Keratinocyte (primary cell): Measurements from ENCODE around the gene PPP1R3F. TPM values are rescaled to one million over a fixed set of nuclear protein-coding genes. Genes with fewer than 3 reads are reported as not detected.

Experiments
- DNase-seq: peaks from one replicate; pipeline ENCODE4 v3.0.0-alpha.2; 2011; ENCODE audit warnings: low read depth, missing footprints, low spot score
- FAIRE-seq: peaks from 2 replicates; lab custom pipeline; 2011; peaks lifted over from hg19 to GRCh38; lab: Jason Lieb, UNC
- H2AFZ ChIP-seq: 2 replicates; pipeline ENCODE4 v1.6.0; 2012; ENCODE audit warnings: low read length, control low read depth, inconsistent platforms; ENCODE audit not compliant: control insufficient read depth
- H3K27ac ChIP-seq: 2 replicates; pipeline ENCODE4 v1.5.1; 2011; ENCODE audit warnings: low read length; ENCODE audit not compliant: control insufficient read depth, insufficient read depth
- H3K27me3 ChIP-seq: 3 replicates; pipeline ENCODE4 v1.6.0; 2011; ENCODE audit warnings: low read length; ENCODE audit not compliant: control insufficient read depth, insufficient read depth; ENCODE audit errors: extremely low read depth
- H3K36me3 ChIP-seq, 2 experiments: 2 replicates in 1 of 2; 3 replicates in 1 of 2; pipeline ENCODE4 v1.5.1; 2011; ENCODE audit warnings: low read length in 2 of 2, mild to moderate bottlenecking in 1 of 2; ENCODE audit not compliant: control insufficient read depth in 2 of 2, insufficient read depth in 2 of 2; ENCODE audit errors: extremely low read depth in 1 of 2
- H3K4me1 ChIP-seq: 3 replicates; pipeline ENCODE4 v1.5.1; 2011; ENCODE audit warnings: low read length; ENCODE audit not compliant: control insufficient read depth, insufficient read depth; ENCODE audit errors: extremely low read depth
- H3K4me2 ChIP-seq: 3 replicates; pipeline ENCODE4 v1.6.0; 2011; ENCODE audit warnings: low read depth, low read length; ENCODE audit not compliant: control insufficient read depth, insufficient read depth; ENCODE audit errors: extremely low read depth
- H3K4me3 ChIP-seq, 3 experiments: fragments of 200-600 bp in 1 of 3; sonication (generic) in 1 of 3; 2 replicates in 2 of 3; 3 replicates in 1 of 3; pipeline ENCODE4 v1.5.1; 2011 to 2016; ENCODE audit warnings: low read length in 3 of 3, mild to moderate bottlenecking in 3 of 3, control low read depth in 2 of 3, inconsistent platforms in 1 of 3, low read depth in 1 of 3, mixed read lengths in 1 of 3, mixed run types in 1 of 3, moderate library complexity in 1 of 3; ENCODE audit not compliant: control insufficient read depth in 2 of 3, insufficient read depth in 2 of 3; ENCODE audit errors: extremely low read depth in 1 of 3
- H3K79me2 ChIP-seq: 2 replicates; pipeline ENCODE4 v1.6.0; 2012; ENCODE audit warnings: low read length; ENCODE audit not compliant: control insufficient read depth, insufficient read depth
- H3K9ac ChIP-seq: 3 replicates; pipeline ENCODE4 v1.6.0; 2011; ENCODE audit warnings: low read length; ENCODE audit not compliant: control insufficient read depth, insufficient read depth; ENCODE audit errors: extremely low read depth
- H3K9me1 ChIP-seq: 3 replicates; pipeline ENCODE4 v1.6.0; 2011; ENCODE audit warnings: low read length; ENCODE audit not compliant: control insufficient read depth, insufficient read depth; ENCODE audit errors: extremely low read depth
- H3K9me3 ChIP-seq: 2 replicates; pipeline ENCODE4 v1.5.1; 2012; ENCODE audit warnings: low read depth, low read length; ENCODE audit not compliant: control insufficient read depth
- H4K20me1 ChIP-seq: 3 replicates; pipeline ENCODE4 v1.6.0; 2011; ENCODE audit warnings: low read length; ENCODE audit not compliant: control insufficient read depth, insufficient read depth; ENCODE audit errors: extremely low read depth
- EZH2 ChIP-seq: IDR thresholded peaks from one replicate; pipeline ENCODE4 v1.6.1; 2012; ENCODE audit warnings: inconsistent platforms, mild to moderate bottlenecking, low read length, moderate library complexity
- dilution Hi-C: fragments of 300-500 bp; cut with MboI; formaldehyde crosslinking; loops from one replicate; pipeline ENCODE4 v1.7.0; 2020; ENCODE audit warnings: low sequenced_read_pairs; ENCODE audit not compliant: extremely low pct_ligation_motif_present
- polyA plus RNA-seq, 5 experiments: library from polyadenylated mRNA; depleted of rRNA in 3 of 5; stranded (reverse) in 3 of 5; stranded (forward) in 1 of 5; unstranded in 1 of 5; fragments of >200 nt; gene quantifications; 1 replicate in 1 of 5; 2 replicates in 3 of 5; 3 replicates in 1 of 5; pipeline versions ENCODE4 v1.2.1 to v1.2.3, GENCODE V29; 2011 to 2012; ENCODE audit warnings: missing spikeins in 2 of 5, low read depth in 1 of 5, low replicate concordance in 1 of 5
- TF ChIP-seq, protein P1 (sequence below), 3 experiments: IDR thresholded peaks in 1 of 3; conservative IDR thresholded peaks in 1 of 3; optimal IDR thresholded peaks in 1 of 3; 2 replicates in 2 of 3; 3 replicates in 1 of 3; pipeline versions ENCODE3 to v1.5.1; 2011; ENCODE audit warnings: low read length in 3 of 3, mild to moderate bottlenecking in 3 of 3, moderate library complexity in 2 of 3, control low read depth in 1 of 3, inconsistent platforms in 1 of 3; ENCODE audit not compliant: insufficient read depth in 2 of 3; ENCODE audit errors: extremely low read depth in 1 of 3

The PPP1R3F gene
- polyA plus RNA-seq, 1 donor (not counting 4 experiments of a cell fraction or from before 2014, with no cell fraction given), result 0.29 TPM

- Histone ChIP-seq H3K4me3 (no peak overlapping the region), H3K4me2 (no peak overlapping the region), H3K36me3 (no peaks in the 10 kb centered on the region), H3K9me1 (no peaks in the 10 kb centered on the region), H2AFZ (no peak overlapping the region), H4K20me1 (no peaks in the 10 kb centered on the region), H3K27ac (no peak overlapping the region), H3K79me2 (no peaks in the 10 kb centered on the region), H3K27me3 (no peaks in the 10 kb centered on the region), H3K9ac (no peak overlapping the region), H3K9me3 (no peaks in the 10 kb centered on the region), H3K4me1 (no peaks in the 10 kb centered on the region)
- FAIRE-seq, result no peak
- TF ChIP-seq EZH2, result no peak
- TF ChIP-seq, protein P1, sequence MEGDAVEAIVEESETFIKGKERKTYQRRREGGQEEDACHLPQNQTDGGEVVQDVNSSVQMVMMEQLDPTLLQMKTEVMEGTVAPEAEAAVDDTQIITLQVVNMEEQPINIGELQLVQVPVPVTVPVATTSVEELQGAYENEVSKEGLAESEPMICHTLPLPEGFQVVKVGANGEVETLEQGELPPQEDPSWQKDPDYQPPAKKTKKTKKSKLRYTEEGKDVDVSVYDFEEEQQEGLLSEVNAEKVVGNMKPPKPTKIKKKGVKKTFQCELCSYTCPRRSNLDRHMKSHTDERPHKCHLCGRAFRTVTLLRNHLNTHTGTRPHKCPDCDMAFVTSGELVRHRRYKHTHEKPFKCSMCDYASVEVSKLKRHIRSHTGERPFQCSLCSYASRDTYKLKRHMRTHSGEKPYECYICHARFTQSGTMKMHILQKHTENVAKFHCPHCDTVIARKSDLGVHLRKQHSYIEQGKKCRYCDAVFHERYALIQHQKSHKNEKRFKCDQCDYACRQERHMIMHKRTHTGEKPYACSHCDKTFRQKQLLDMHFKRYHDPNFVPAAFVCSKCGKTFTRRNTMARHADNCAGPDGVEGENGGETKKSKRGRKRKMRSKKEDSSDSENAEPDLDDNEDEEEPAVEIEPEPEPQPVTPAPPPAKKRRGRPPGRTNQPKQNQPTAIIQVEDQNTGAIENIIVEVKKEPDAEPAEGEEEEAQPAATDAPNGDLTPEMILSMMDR (optimal IDR thresholded peaks at IDR 0.05 in 1 of 3, IDR thresholded peaks at IDR 0.05 in 1 of 3, conservative IDR thresholded peaks at IDR 0.05 in 1 of 3; ENCODE audit: extremely low read depth in 1 of 3, insufficient read depth in 2 of 3, low read length in 3 of 3), result no peak
- dilution Hi-C loops, result no loop called here
- no peak for DNase-seq
Measured at GRCh38 chrX:49226946-49227345, 42.6 kb upstream of the PPP1R3F start.

GRCh38 chrX:49227726-49228125, 41.9 kb upstream of the PPP1R3F start:
- Histone ChIP-seq H3K27ac (no peak overlapping the region), H3K79me2 (no peaks in the 10 kb centered on the region), H3K9ac (no peak overlapping the region), H3K9me1 (no peaks in the 10 kb centered on the region), H3K9me3 (no peaks in the 10 kb centered on the region), H3K4me1 (no peaks in the 10 kb centered on the region), H2AFZ (no peak overlapping the region), H3K27me3 (no peaks in the 10 kb centered on the region), H3K4me2 (no peak overlapping the region), H3K36me3 (no peaks in the 10 kb centered on the region), H4K20me1 (no peaks in the 10 kb centered on the region), H3K4me3 (no peak overlapping the region)
- dilution Hi-C loops, result no loop called here
- FAIRE-seq (no peak), DNase-seq (no peak)
- TF ChIP-seq EZH2, result no peak
- TF ChIP-seq, protein P1 (optimal IDR thresholded peaks at IDR 0.05 in 1 of 3, IDR thresholded peaks at IDR 0.05 in 1 of 3, conservative IDR thresholded peaks at IDR 0.05 in 1 of 3; ENCODE audit: extremely low read depth in 1 of 3, insufficient read depth in 2 of 3, low read length in 3 of 3), result no peak
